Measurements from ENCODE around the gene AGAP2.
"Not testable (repeated sequence)": the region's sequence is repeated elsewhere in the genome, so short reads cannot be mapped to it uniquely, and the experiment has no call there.

AGAP2 gene

DNA sequence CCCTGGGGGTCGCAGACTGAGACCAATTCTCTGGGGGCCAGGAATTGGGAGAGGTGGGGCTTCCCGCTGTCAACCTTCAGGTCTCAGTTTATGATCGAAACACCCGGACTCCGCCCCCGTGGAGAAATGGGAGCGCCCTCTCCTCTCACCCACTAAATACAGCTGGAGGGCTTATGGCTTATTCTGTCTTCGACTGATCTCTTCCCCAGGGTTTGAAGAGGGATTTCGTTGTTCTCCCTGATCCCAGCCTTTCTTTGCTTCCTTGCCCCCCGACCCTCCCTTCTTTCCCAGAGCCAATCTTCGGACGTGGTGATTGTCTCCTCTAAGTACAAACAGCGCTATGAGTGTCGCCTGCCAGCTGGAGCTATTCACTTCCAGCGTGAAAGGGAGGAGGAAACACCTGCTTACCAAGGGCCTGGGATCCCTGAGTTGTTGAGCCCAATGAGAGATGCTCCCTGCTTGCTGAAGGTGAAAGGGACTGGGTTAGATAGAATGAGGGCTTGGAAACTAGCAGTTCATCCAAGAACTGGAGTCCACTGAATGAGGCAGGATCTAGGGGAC is 44.0 kb downstream of the AGAP2 start:
- DNase-seq = peak in 2 of 14 donors; percentile 29 to 48

DNA sequence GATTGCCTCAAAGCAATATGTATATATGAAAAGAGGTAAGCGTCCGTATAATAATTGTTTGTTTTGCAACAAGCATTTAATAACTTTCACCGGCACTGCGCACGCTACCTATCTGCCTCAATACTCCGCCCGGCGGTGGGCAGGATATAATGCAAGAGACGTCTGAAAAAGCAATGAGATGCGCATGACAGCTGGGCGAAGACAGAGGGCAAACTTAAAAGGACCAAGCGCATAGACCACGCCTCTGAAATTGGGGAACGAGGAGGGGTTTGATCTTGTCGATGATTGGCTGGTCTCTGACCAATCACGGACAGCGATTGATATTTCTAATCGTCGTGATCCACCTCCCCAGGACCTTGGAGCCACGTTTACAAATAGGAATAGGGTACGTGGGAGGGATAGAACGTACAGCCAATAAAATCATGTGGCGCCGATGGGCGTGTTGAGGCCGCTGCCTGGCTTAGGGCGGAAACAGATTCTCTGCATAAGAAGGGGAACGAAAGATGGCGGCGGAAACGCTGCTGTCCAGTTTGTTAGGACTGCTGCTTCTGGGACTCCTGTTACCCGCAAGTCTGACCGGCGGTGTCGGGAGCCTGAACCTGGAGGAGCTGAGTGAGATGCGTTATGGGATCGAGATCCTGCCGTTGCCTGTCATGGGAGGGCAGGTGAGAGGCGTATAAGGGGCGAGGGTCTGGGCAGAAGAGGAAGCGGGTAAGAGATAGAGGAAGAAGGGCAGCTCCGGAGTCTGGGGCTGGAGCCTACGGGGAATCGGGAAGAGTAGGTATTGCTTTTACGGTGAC is 44.7 kb downstream of the AGAP2 start, which contains the start of gene OS9:
Gene OS9 (plus strand): TSS at position 474 of the 800 bp plus-strand sequence. CDS start 30 bp downstream, at position 504.
- peak; percentile 72 to 100 (median 94) for DNase-seq

DNA sequence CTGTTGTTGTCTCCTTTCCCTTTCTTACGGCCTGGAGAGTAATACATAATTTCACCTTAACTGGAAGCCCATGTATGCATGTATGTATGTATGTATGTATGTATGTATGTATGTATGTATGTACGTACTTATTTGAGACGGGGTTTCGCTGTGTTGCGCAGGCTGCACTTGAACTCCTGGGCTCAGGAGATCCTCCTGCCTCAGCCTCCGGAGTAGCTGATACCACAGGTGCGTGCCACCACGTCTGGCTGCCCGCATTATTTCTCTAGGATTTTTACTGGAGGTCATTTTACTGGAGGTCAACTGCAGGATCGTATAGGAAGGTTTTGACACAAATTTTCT is 45.3 kb downstream of the AGAP2 start:
- peak in 2 of 14 donors; percentile 30 to 42 for DNase-seq

DNA sequence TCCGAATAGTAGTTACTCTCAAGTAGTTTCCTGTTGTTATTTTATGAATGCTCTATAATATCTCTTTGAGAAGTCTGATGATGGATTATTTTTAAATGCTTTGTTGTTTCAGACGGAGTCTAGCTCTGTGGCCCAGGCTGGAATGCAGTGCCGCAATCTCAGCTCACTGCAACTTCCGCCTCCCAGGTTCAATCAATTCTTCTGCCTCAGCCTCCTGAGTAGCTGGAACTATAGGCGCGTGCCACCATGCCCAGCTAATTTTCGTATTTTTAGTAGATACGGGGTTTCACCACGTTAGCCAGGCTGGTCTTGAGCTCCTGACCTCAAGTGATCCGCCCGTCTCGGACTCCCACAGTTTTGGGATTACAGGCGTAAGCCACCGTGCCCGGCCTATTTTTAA is 46.0 kb downstream of the AGAP2 start:
- no peak for DNase-seq

DNA sequence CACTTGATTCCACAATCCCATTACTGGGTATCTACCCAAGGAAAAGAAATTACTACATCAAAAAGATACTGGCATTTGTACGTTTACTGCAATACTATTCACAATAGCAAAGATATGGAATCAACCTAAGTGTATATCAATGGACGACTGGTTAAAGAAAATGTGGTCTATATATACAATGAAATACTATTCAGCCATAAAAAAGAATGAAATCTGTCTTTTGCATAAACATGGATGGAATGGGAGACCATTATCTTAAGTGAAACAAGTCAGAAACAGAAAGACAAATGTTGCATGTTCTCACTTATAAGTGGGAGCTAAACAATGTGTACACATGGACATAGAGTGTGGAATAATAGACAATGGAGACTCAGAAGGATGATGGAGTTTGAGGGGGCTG is 49.6 kb downstream of the AGAP2 start:
- no peak for DNase-seq

DNA sequence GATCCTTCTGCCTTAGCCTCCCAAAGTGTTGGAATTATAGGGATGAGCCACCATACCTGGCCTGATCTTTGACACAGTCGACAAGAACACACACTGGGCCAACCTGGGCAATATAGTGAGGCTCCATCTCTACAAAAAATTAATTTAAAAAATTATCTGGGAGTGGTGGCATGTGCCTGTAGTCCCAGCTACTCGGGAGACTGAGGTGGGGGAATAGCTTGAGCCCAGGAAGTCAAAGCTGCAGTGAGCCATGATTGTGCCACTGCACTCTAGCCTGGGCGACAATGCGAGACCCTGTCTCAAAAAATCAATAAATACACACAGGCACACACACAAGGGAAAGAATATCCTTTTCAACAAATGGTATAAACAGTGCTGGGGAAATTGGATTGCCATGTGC is 50.7 kb downstream of the AGAP2 start:
- DNase-seq = no peak

DNA sequence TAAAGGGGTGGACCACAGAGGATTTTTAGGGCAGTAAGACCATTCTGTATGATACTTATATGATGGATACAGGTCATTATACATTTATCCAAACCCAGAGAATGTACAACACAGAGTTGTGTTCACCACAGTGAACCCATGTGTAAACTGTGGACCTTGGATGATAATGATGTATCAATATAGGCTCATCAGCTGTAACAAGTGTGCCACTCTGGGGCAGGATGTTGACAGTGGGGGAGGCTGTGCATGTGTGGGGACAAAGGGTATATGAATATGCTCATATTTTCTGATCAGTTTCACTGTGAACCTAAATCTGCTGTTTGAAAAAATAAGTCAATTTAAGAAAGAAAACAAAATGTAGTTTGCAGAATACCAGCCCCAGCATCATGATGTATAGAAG is 58.8 kb downstream of the AGAP2 start:
- no peak for DNase-seq

DNA sequence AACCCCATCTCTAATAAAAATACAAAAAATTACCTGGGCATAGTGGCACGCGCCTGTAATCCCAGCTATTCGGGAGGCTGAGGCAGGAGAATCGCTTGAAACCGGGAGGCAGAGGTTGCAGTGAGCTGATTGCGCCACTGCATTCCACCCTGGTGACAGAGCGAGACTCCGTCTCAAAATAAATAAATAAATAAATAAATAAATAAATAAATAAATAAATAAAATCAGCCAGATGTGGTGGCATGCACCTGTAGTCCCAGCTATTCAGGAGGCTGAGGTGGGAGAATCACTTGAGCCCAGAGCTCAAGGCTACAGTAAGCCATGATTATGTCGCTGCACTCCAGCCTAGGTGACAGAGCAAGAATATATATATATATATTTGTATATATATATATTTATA is 60.6 kb downstream of the AGAP2 start:
- not testable (repeated sequence) for DNase-seq

DNA sequence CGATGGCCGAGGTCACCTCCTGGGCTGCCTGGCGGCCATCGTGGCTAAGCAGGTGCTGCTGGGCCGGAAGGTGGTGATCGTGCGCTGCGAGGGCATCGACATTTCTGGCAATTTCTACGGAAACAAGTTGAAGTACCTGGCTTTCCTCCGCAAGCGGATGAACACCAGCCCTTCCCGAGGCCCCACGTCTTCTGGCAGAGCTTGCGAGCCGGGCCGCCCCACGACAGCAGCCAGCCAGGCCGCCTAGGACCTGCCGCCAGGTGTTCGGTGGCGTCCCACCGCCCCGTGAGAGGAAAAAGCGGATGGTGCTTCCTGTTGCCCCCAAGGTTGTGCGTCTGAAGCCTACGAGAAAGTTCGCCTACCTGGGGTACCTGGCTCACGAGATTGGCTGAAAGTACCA is 63.9 kb downstream of the AGAP2 start:
- no peak for DNase-seq

Data from C1 segment of cervical spinal cord (tissue), 14 donors.